ENCODE results near the gene CHRM1. TPM values are rescaled to one million over a fixed set of nuclear protein-coding genes. Genes with fewer than 3 reads are reported as not detected.
"Not testable (repeated sequence)": the region's sequence is repeated elsewhere in the genome, so short reads cannot be mapped to it uniquely, and the experiment has no call there.

CHRM1 gene
- total RNA-seq, 6 experiments from 2014 or later, result not detected

DNA sequence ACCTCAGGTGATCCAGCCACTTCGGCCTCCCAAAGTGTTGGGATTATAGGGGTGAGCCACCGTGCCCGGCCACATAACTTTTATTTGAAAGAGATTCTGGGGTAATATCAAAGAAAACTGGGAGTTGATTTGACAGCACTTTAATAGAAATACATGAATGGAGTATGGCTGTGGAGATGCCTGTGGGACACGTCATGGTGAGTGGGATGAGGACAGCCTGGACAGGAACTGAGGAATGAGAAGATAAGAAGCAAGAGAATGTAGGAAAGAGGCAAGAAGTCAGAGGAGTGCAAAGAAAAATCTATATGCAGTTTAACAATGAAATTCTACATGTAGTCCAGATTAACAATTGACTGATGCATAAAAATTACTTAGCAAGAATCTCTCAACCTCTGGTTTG is 32.6 kb upstream of the CHRM1 start:
- intact Hi-C loops (cut with DNase I), result no loop called here
- no peaks in the 10 kb centered on the region for H3K27me3 ChIP-seq

DNA sequence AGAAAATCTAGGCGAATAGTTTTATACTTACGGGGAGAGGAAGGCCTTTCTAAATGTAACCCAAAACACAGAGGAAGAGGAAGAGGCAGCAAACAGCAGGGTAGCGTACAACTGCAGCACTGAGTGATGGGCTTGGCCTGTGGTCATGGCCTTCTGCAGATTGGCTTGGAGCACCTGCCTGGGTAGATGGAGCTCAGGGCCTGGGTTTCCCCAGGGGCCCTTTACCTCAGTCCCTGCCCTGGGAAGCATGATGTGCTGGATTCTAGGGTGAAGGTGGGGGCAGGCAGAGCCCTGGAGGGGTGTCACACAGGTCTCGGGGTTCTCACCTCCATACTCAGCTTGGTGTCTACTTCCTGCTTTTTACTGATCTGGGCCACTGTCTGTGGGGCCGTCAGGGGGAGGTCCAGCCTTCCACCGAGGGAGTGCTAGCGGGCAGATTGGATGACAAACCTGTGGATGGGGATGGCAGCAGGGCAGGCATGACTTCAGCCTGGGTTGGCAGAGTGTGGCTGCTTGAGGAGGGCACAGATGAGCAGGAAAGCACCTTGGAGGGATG is 27.7 kb upstream of the CHRM1 start:
- intact Hi-C loops (cut with DNase I), result no loop called here
- DNase-seq (no peak), ATAC-seq (peak in 1 of 4 donors; percentile 36)
- no peak for TF ChIP-seq POLR2A (IDR thresholded peaks at IDR 0.05)
- TF ChIP-seq, protein P1, sequence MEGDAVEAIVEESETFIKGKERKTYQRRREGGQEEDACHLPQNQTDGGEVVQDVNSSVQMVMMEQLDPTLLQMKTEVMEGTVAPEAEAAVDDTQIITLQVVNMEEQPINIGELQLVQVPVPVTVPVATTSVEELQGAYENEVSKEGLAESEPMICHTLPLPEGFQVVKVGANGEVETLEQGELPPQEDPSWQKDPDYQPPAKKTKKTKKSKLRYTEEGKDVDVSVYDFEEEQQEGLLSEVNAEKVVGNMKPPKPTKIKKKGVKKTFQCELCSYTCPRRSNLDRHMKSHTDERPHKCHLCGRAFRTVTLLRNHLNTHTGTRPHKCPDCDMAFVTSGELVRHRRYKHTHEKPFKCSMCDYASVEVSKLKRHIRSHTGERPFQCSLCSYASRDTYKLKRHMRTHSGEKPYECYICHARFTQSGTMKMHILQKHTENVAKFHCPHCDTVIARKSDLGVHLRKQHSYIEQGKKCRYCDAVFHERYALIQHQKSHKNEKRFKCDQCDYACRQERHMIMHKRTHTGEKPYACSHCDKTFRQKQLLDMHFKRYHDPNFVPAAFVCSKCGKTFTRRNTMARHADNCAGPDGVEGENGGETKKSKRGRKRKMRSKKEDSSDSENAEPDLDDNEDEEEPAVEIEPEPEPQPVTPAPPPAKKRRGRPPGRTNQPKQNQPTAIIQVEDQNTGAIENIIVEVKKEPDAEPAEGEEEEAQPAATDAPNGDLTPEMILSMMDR (IDR thresholded peaks at IDR 0.05), result no peak
- WGBS (ENCODE audit: insufficient coverage, low coverage, low lambda C conversion rate, missing lambda C conversion rate), result 70% methylated on average over 3 of the region's 7 CpGs
- Histone ChIP-seq H3K4me1 (no peaks in the 10 kb centered on the region), H3K27me3 (no peaks in the 10 kb centered on the region), H3K36me3 (no peaks in the 10 kb centered on the region), H3K27ac (no peak overlapping the region), H3K4me3 (no peak overlapping the region), H3K9me3 (no peaks in the 10 kb centered on the region)

More for the DNA sequence above, 32.6 kb upstream of the CHRM1 start:
- ATAC-seq (no peak), DNase-seq (no peak)
- Histone ChIP-seq H3K36me3 (no peaks in the 10 kb centered on the region), H3K4me1 (no peaks in the 10 kb centered on the region), H3K9me3 (no peaks in the 10 kb centered on the region), H3K27ac (no peak overlapping the region), H3K4me3 (no peak overlapping the region)
- WGBS (ENCODE audit: insufficient coverage, low coverage, low lambda C conversion rate, missing lambda C conversion rate), result 50% methylated on average over 4 of the region's 4 CpGs
- TF ChIP-seq, protein P1 (IDR thresholded peaks at IDR 0.05), result no peak
- TF ChIP-seq POLR2A (IDR thresholded peaks at IDR 0.05), result no peak

DNA sequence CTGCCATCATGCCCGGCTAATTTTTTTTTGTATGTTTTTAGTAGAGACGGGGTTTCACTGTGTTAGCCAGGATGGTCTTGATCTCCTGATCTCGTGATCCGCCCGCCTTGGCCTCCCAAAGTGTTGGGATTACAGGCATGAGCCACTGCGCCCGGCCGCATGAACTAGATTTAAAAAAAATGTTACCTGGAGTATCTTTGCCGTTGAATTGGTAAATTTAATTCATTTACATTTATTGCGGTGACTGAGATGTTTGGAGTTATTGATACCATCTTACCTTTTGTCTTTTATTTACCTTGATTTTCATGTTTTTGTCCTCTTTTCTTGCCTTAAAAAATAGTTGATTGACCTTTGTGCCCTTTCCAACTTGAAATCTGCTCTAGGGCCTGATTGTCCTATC is 24.4 kb upstream of the CHRM1 start:
- H3K36me3 ChIP-seq; intact Hi-C loops (cut with DNase I); H3K27ac ChIP-seq; H3K9me3 ChIP-seq; H3K27me3 ChIP-seq; H3K4me1 ChIP-seq; DNase-seq; ATAC-seq; H3K4me3 ChIP-seq: not testable (repeated sequence)
- 92% methylated on average over 9 of the region's 10 CpGs for WGBS (ENCODE audit: insufficient coverage, low coverage, low lambda C conversion rate, missing lambda C conversion rate)

DNA sequence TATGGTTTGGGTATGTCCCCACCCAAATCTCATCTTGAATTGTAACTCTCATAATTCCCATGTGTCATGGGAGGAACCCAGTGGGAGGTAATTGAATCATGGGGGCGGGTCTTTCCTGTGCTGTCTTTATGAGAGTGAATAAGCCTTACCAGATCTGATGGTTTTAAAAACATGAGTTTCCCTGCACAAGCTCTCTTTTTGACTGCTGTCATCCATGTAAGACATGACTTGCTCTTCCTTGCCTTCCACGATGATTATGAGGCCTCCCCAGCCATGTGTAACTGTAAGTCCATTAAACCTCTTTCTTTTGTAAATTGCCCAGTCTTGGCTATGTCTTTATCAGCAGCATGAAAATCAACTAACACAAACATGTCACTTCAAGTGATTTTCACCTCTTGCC is 16.4 kb upstream of the CHRM1 start:
- DNase-seq; H3K27ac ChIP-seq; H3K27me3 ChIP-seq; H3K9me3 ChIP-seq; ATAC-seq; H3K4me3 ChIP-seq; H3K4me1 ChIP-seq; intact Hi-C loops (cut with DNase I); H3K36me3 ChIP-seq: not testable (repeated sequence)
- WGBS (ENCODE audit: insufficient coverage, low coverage, low lambda C conversion rate, missing lambda C conversion rate), result 75% methylated on average over 2 of the region's 2 CpGs

DNA sequence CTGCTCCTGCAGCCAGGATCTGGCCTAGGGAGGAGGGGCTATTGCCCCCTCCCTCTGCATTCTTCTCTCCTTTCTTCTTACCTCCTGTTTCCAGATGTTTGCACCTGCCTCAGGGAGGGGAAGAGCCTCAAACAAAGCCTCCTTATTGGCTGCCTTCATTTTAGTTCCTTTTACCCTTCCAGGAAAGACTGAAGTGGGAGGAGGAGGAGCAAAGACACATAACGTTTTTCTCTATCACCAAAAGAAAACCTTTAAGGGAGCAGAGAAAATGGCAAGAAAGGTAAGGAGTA is 13.3 kb upstream of the CHRM1 start:
- intact Hi-C loops (cut with DNase I), result no loop called here
- H3K36me3 ChIP-seq, result no peaks in the 10 kb centered on the region
- H3K27ac ChIP-seq, result no peak overlapping the region
- no peaks in the 10 kb centered on the region for H3K27me3 ChIP-seq
- no peaks in the 10 kb centered on the region for H3K9me3 ChIP-seq
- H3K4me3 ChIP-seq, result no peak overlapping the region
- no peak for ATAC-seq
- 26% methylated on average over 1 of the region's 1 CpG for WGBS (ENCODE audit: insufficient coverage, low coverage, low lambda C conversion rate, missing lambda C conversion rate)
- no peak for DNase-seq
- no peak for TF ChIP-seq POLR2A (IDR thresholded peaks at IDR 0.05)
- TF ChIP-seq, protein P1 (IDR thresholded peaks at IDR 0.05), result no peak
- H3K4me1 ChIP-seq, result no peaks in the 10 kb centered on the region
